Measurements from ENCODE around the gene TAS2R8. TPM values are rescaled to one million over a fixed set of nuclear protein-coding genes. Genes with fewer than 3 reads are reported as not detected.

The TAS2R8 gene
- total RNA-seq, 1 donor from 2014 or later, result 0.24 TPM

- no peak for DNase-seq (ENCODE audit: low spot score, unreplicated experiment)
- Mint-ChIP-seq H3K27me3 (peaks cover 2% of the 10 kb centered on the region), H3K27ac (no peak overlapping the region), H3K4me3 (ENCODE audit: low read depth) (no peak overlapping the region), H3K4me1 (ENCODE audit: low read depth) (no peaks in the 10 kb centered on the region), H3K9me3 (ENCODE audit: low read depth) (no peaks in the 10 kb centered on the region), H3K36me3 (ENCODE audit: insufficient read depth) (peaks cover 3% of the 10 kb centered on the region)
- TF ChIP-seq CTCF (IDR thresholded peaks at IDR 0.05; ENCODE audit: unreplicated experiment), result no peak
Observed at GRCh38 chr12:10824957-10825356, 17.9 kb upstream of the TAS2R8 start.

GRCh38 chr12:10811883-10812536, 4.9 kb upstream of the TAS2R8 start:
- Mint-ChIP-seq H3K27me3 (peaks cover 39% of the 10 kb centered on the region), H3K4me1 (ENCODE audit: low read depth) (peaks cover 27% of the 10 kb centered on the region), H3K9me3 (ENCODE audit: low read depth) (peaks cover 10% of the 10 kb centered on the region), H3K36me3 (ENCODE audit: insufficient read depth) (peaks cover 1% of the 10 kb centered on the region), H3K4me3 (ENCODE audit: low read depth) (no peak overlapping the region), H3K27ac (no peak overlapping the region)
- no peak for DNase-seq (ENCODE audit: low spot score, unreplicated experiment)
- TF ChIP-seq CTCF (IDR thresholded peaks at IDR 0.05; ENCODE audit: unreplicated experiment), result no peak

- H3K27ac Mint-ChIP-seq, result no peak within 1 kb of the TSS
- no peak within 1 kb of the TSS for H3K4me3 Mint-ChIP-seq (ENCODE audit: low read depth)
- H3K27me3 Mint-ChIP-seq, result peaks cover 49% of the 10 kb centered on the region
- DNase-seq (ENCODE audit: low spot score, unreplicated experiment), result no peak
- H3K4me1 Mint-ChIP-seq (ENCODE audit: low read depth), result peaks cover 33% of the 10 kb centered on the region
- H3K36me3 Mint-ChIP-seq (ENCODE audit: insufficient read depth), result no peaks in the 10 kb centered on the region
- H3K9me3 Mint-ChIP-seq (ENCODE audit: low read depth), result no peaks in the 10 kb centered on the region
- no peak for TF ChIP-seq CTCF (IDR thresholded peaks at IDR 0.05; ENCODE audit: unreplicated experiment)
Observed at GRCh38 chr12:10810068-10810467, 3.0 kb upstream of the TAS2R8 start, which contains the start of gene TAS2R9. TSS of gene TAS2R9 (minus strand) at chr12:10810168. CDS start at chr12:10810075, 93 bp downstream.

- H3K9me3 Mint-ChIP-seq (ENCODE audit: low read depth), result no peaks in the 10 kb centered on the region
- H3K4me1 Mint-ChIP-seq (ENCODE audit: low read depth), result peaks cover 23% of the 10 kb centered on the region
- DNase-seq (ENCODE audit: low spot score, unreplicated experiment), result no peak
- H3K27ac Mint-ChIP-seq, result no peak within 1 kb of the TSS
- H3K4me3 Mint-ChIP-seq (ENCODE audit: low read depth), result no peak within 1 kb of the TSS
- H3K36me3 Mint-ChIP-seq (ENCODE audit: insufficient read depth), result no peaks in the 10 kb centered on the region
- TF ChIP-seq CTCF (IDR thresholded peaks at IDR 0.05; ENCODE audit: unreplicated experiment), result no peak
- peaks cover 34% of the 10 kb centered on the region for H3K27me3 Mint-ChIP-seq
Observed at GRCh38 chr12:10802587-10802986, 4.5 kb downstream of the TAS2R8 start, which contains the start of gene TAS2R7. TSS of gene TAS2R7 (minus strand) at chr12:10802627. CDS start at chr12:10802570, 57 bp downstream.

GRCh38 chr12:10801741-10802140, 5.3 kb downstream of the TAS2R8 start:
- no peak for DNase-seq (ENCODE audit: low spot score, unreplicated experiment)
- peaks cover 31% of the 10 kb centered on the region for H3K27me3 Mint-ChIP-seq
- TF ChIP-seq CTCF (IDR thresholded peaks at IDR 0.05; ENCODE audit: unreplicated experiment), result no peak
- H3K36me3 Mint-ChIP-seq (ENCODE audit: insufficient read depth), result no peaks in the 10 kb centered on the region
- no peak overlapping the region for H3K4me3 Mint-ChIP-seq (ENCODE audit: low read depth)
- H3K9me3 Mint-ChIP-seq (ENCODE audit: low read depth), result no peaks in the 10 kb centered on the region
- peaks cover 23% of the 10 kb centered on the region for H3K4me1 Mint-ChIP-seq (ENCODE audit: low read depth)
- no peak overlapping the region for H3K27ac Mint-ChIP-seq

Data from progenitor cell of endocrine pancreas (in vitro differentiated cells).